T-cell (primary cell): ENCODE data around the gene TLR10. TPM values are rescaled to one million over a fixed set of nuclear protein-coding genes. Genes with fewer than 3 reads are reported as not detected.

Experiments
- ATAC-seq, 4 experiments: fragments of 200-7000 bp in 3 of 4; fragments of 150-1000 bp in 1 of 4; cut with Tn5 transposase; replicated peaks in 1 of 4; 1 replicate in 3 of 4; 2 replicates in 1 of 4; pipeline ENCODE4 v1.10.0; 2021; ENCODE audit warnings: moderate library complexity in 3 of 4, mild to moderate bottlenecking in 2 of 4, moderate number of reproducible peaks in 1 of 4
- CTCF ChIA-PET, 2 donors: fragments of 300-600 bp; sonication (Branson Sonifier 250); formaldehyde crosslinking; loops; one replicate each; lab custom pipeline; 2022; ENCODE audit warnings: antibody characterized with exemption in 2 of 2; lab: Charles Lee
- POLR2A ChIA-PET, 2 donors: fragments of 300-600 bp; sonication (Branson Sonifier 250); formaldehyde crosslinking; loops; one replicate each; lab custom pipeline; 2022; ENCODE audit warnings: antibody characterized with exemption in 2 of 2; lab: Charles Lee
- DNase-seq, 35 experiments: peaks; one replicate each; pipeline versions ENCODE4 v3.0.0 to v3.0.0-alpha.2; 2013 to 2023
- H3K27ac ChIP-seq: one replicate; pipeline ENCODE4 v1.5.1; 2013; ENCODE audit warnings: low read length
- H3K27me3 ChIP-seq, 2 experiments: replicated peaks in 1 of 2; 1 replicate in 1 of 2; 2 replicates in 1 of 2; pipeline versions ENCODE4 v1.6.1 to v1.7.0; 2013; ENCODE audit warnings: low read length in 1 of 2, mixed read lengths in 1 of 2; ENCODE audit not compliant: control insufficient read depth in 2 of 2, insufficient read depth in 2 of 2; ENCODE audit errors: extremely low read depth in 1 of 2
- H3K36me3 ChIP-seq, 2 donors: 1 replicate in 1 of 2; 2 replicates in 1 of 2; pipeline versions ENCODE4 v1.6.1 to v1.7.0; 2013; ENCODE audit warnings: low read length in 1 of 2; ENCODE audit not compliant: control insufficient read depth in 2 of 2, insufficient read depth in 1 of 2; ENCODE audit errors: extremely low read depth in 1 of 2
- H3K4me1 ChIP-seq, 2 experiments: 1 replicate in 1 of 2; 2 replicates in 1 of 2; pipeline versions ENCODE4 v1.6.1 to v1.7.0; 2013; ENCODE audit warnings: low read length in 2 of 2, mixed read lengths in 1 of 2; ENCODE audit not compliant: insufficient read depth in 2 of 2, control insufficient read depth in 1 of 2; ENCODE audit errors: extremely low read depth in 1 of 2
- H3K4me3 ChIP-seq, 2 donors: 1 replicate in 1 of 2; 2 replicates in 1 of 2; pipeline versions ENCODE4 v1.5.1 to v1.7.0; 2013; ENCODE audit warnings: mild to moderate bottlenecking in 2 of 2, low read length in 1 of 2, moderate library complexity in 1 of 2; ENCODE audit not compliant: control insufficient read depth in 1 of 2; ENCODE audit errors: extremely low read depth in 1 of 2
- H3K9me3 ChIP-seq: 2 replicates; pipeline ENCODE4 v1.7.0; 2013
- H3K27ac Mint-ChIP-seq, 2 donors: one replicate each; pipeline ENCODE4 v1.8.0; 2020 to 2021; ENCODE audit warnings: mild to moderate bottlenecking in 2 of 2, mixed read lengths in 2 of 2
- H3K27me3 Mint-ChIP-seq, 2 donors: one replicate each; pipeline ENCODE4 v1.8.0; 2021 to 2022; ENCODE audit warnings: mixed read lengths in 2 of 2
- H3K36me3 Mint-ChIP-seq: one replicate; pipeline ENCODE4 v1.8.0; 2021; ENCODE audit warnings: mixed read lengths
- H3K4me1 Mint-ChIP-seq, 3 donors: one replicate each; pipeline ENCODE4 v1.8.0; 2020 to 2022; ENCODE audit warnings: mixed read lengths in 3 of 3, mild to moderate bottlenecking in 1 of 3
- H3K4me3 Mint-ChIP-seq, 3 donors: one replicate each; pipeline ENCODE4 v1.8.0; 2020 to 2022; ENCODE audit warnings: mild to moderate bottlenecking in 3 of 3, mixed read lengths in 3 of 3, moderate library complexity in 3 of 3
- H3K9me3 Mint-ChIP-seq, 3 donors: one replicate each; pipeline ENCODE4 v1.8.0; 2020 to 2022; ENCODE audit warnings: mixed read lengths in 3 of 3
- WGBS: methylation state at CpG from one replicate; pipeline ENCODE4 v1.1.5; 2013; ENCODE audit warnings: missing lambda C conversion rate; ENCODE audit not compliant: insufficient coverage; 5-methylcytosine and 5-hydroxymethylcytosine counted together
- total RNA-seq, 35 experiments: library from RNA in 6 of 35; stranded (reverse) in 6 of 35; fragments of 120-200 nt in 1 of 35; gene quantifications; one replicate each; pipeline versions ENCODE4 v1.2.1 to v1.2.4 and lab custom pipeline; 2013 to 2026

Gene TLR10
- total RNA-seq, 5 donors from 2014 or later (not counting 1 experiment from before 2014, with no cell fraction given) = 0.47 to 2.6 (median 0.96) TPM

DNA sequence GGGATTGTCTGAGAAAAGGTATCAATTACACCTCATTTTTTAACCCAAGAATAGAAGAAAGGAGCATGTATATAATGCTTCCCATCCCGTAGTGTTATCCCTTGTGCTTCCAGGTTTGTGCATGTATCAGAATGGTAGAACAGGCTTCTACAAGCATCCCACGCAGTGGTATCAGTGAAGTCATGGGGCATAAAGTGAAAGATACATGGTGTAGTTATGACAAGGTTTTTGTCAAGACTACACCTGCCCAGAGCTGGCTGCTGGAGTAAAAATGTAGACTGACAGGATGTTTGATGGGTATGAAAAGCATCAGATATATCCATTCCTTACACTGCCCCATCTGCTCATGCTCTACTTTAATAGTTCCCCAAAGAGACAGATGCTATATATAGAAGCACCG is 12.3 kb upstream of the TLR10 start:
- Mint-ChIP-seq H3K9me3 (peaks cover 11 to 64% (median 45%) of the 10 kb centered on the region in 3 donors), H3K36me3 (peaks cover 74% of the 10 kb centered on the region), H3K4me3 (no peak overlapping the region), H3K27ac (no peak overlapping the region), H3K27me3 (no peaks in the 10 kb centered on the region), H3K4me1 (peaks cover 0 to 8% (median 4%) of the 10 kb centered on the region in 3 donors)
- H3K4me3 ChIP-seq = no peak overlapping the region
- H3K4me1 ChIP-seq = no peaks in the 10 kb centered on the region
- no CpG with 5 or more reads among the region's 3 CpGs for WGBS
- POLR2A ChIA-PET = interaction anchor here (0.6 to 0.7 kb wide), 3 partner anchors 64 to 645 kb away, joined by 5 to 6 read pairs (median 6); no protein-coding TSS in a partner anchor
- H3K9me3 ChIP-seq = peaks cover 10% of the 10 kb centered on the region
- H3K27me3 ChIP-seq = no peaks in the 10 kb centered on the region
- no peak overlapping the region for H3K27ac ChIP-seq
- ATAC-seq (no peak), DNase-seq (no peak)
- CTCF ChIA-PET = interaction anchor here (0.6 to 1.0 kb wide), 5 partner anchors 11 to 545 kb away, joined by 3 to 7 read pairs (median 5); no protein-coding TSS in a partner anchor
- peaks cover 4 to 21% of the 10 kb centered on the region in 2 donors for H3K36me3 ChIP-seq

- Histone ChIP-seq H3K4me1 (no peaks in the 10 kb centered on the region), H3K9me3 (peaks cover 12% of the 10 kb centered on the region), H3K36me3 (peaks cover 0 to 11% of the 10 kb centered on the region in 2 donors), H3K27ac (no peak overlapping the region), H3K4me3 (no peak overlapping the region), H3K27me3 (no peaks in the 10 kb centered on the region)
- Mint-ChIP-seq H3K27ac (no peak overlapping the region), H3K36me3 (peaks cover 67% of the 10 kb centered on the region), H3K27me3 (no peaks in the 10 kb centered on the region), H3K4me1 (peaks cover 0 to 8% (median 4%) of the 10 kb centered on the region in 3 donors), H3K9me3 (peaks cover 8 to 59% (median 39%) of the 10 kb centered on the region in 3 donors), H3K4me3 (no peak overlapping the region)
- no peak for ATAC-seq
- 89% methylated on average over 1 of the region's 2 CpGs for WGBS
- CTCF ChIA-PET = interaction anchor here in 1 of 2 donors (1.0 kb wide), 2 partner anchors 10 to 62 kb away, joined by 3 to 4 read pairs; no protein-coding TSS in a partner anchor
- POLR2A ChIA-PET = no interaction called here
- DNase-seq = no peak
Observed at GRCh38 chr4:38794051-38794450, 11.3 kb upstream of the TLR10 start.

GRCh38 chr4:38791010-38791409 is 8.2 kb upstream of the TLR10 start:
- H3K27me3 ChIP-seq = no peaks in the 10 kb centered on the region
- no peak overlapping the region for H3K27ac ChIP-seq
- ChIA-PET CTCF (interaction anchor here (0.6 to 1.2 kb wide), 3 partner anchors 8 to 450 kb away, joined by 3 to 4 read pairs (median 3); partner anchors contain the start of genes TLR1 (in 1 of the 2) and TLR10 (in 1 of the 2)), POLR2A (no interaction called here)
- DNase-seq (no peak), ATAC-seq (no peak)
- Mint-ChIP-seq H3K4me1 (peaks cover 0 to 8% (median 4%) of the 10 kb centered on the region in 3 donors), H3K27me3 (no peaks in the 10 kb centered on the region), H3K27ac (no peak overlapping the region), H3K4me3 (no peak overlapping the region), H3K36me3 (peaks cover 39% of the 10 kb centered on the region), H3K9me3 (peaks cover 6 to 48% (median 27%) of the 10 kb centered on the region in 3 donors)
- peaks cover 9% of the 10 kb centered on the region for H3K9me3 ChIP-seq
- 70% methylated on average over 2 of the region's 2 CpGs for WGBS
- H3K36me3 ChIP-seq = no peaks in the 10 kb centered on the region
- H3K4me1 ChIP-seq = no peaks in the 10 kb centered on the region
- H3K4me3 ChIP-seq = no peak overlapping the region

DNA sequence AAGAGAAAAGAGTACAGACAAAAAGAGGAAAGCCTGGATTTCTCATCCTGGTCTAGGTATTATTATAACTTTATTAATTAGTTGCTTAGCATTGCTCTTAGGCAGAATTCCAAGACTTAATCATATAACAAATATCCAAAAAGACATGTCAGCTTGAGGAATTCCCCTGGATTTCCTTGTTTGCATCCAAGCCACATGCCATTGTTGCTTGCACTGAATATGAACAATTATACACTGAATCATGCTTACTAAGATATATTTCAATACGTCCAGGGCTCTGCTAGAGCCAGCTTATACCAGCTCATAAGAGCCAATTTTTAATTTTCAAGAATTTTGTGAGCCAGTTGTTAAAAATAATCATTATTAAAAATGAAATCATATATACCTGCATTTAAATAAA is 5.5 kb upstream of the TLR10 start:
- WGBS = no CpG with 5 or more reads among the region's 1 CpG
- no peak overlapping the region for H3K27ac Mint-ChIP-seq
- H3K4me3 ChIP-seq = no peak overlapping the region
- no peaks in the 10 kb centered on the region for H3K4me1 ChIP-seq
- H3K27me3 ChIP-seq = no peaks in the 10 kb centered on the region
- POLR2A ChIA-PET = no interaction called here
- H3K4me1 Mint-ChIP-seq = peaks cover 0 to 8% (median 4%) of the 10 kb centered on the region in 3 donors
- ATAC-seq (no peak), DNase-seq (no peak)
- no peak overlapping the region for H3K4me3 Mint-ChIP-seq
- H3K27ac ChIP-seq = no peak overlapping the region
- H3K27me3 Mint-ChIP-seq = no peaks in the 10 kb centered on the region
- peaks cover 4% of the 10 kb centered on the region for H3K9me3 ChIP-seq
- CTCF ChIA-PET = interaction anchor here (0.6 to 0.8 kb wide), 2 partner anchors 60 to 122 kb away, joined by 3 to 4 read pairs; no protein-coding TSS in a partner anchor
- peaks cover 6 to 26% (median 13%) of the 10 kb centered on the region in 3 donors for H3K9me3 Mint-ChIP-seq
- no peaks in the 10 kb centered on the region for H3K36me3 ChIP-seq
- H3K36me3 Mint-ChIP-seq = peaks cover 17% of the 10 kb centered on the region

DNA sequence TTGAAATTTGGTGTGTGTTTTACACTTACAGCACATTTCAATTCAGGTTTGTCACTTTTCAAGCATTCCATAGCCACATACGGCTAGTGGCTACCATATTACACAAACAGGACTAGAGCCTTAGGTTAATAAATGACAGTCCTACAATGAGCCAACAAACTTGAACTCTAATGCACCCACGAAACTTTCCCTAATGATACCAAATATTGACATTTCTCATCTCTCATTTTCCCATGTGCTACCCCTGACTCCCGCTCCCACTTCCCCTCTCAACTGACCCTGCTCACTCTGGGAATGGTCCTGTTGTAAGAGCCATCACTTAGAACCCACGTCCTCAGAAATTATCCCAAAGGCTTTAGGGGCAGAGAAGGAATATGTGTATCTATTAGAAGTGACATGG is 4.9 kb upstream of the TLR10 start:
- CTCF ChIA-PET = no interaction called here
- 88% methylated on average over 2 of the region's 4 CpGs for WGBS
- Histone ChIP-seq H3K9me3 (peaks cover 4% of the 10 kb centered on the region), H3K36me3 (no peaks in the 10 kb centered on the region), H3K4me1 (peaks cover 0 to 1% of the 10 kb centered on the region in 2 experiments), H3K4me3 (no peak overlapping the region), H3K27ac (no peak overlapping the region), H3K27me3 (no peaks in the 10 kb centered on the region)
- no peaks in the 10 kb centered on the region for H3K27me3 Mint-ChIP-seq
- H3K4me1 Mint-ChIP-seq = peaks cover 3 to 10% (median 6%) of the 10 kb centered on the region in 3 donors
- no peak overlapping the region for H3K27ac Mint-ChIP-seq
- ATAC-seq (no peak), DNase-seq (no peak)
- POLR2A ChIA-PET = no interaction called here
- peaks cover 6 to 24% (median 13%) of the 10 kb centered on the region in 3 donors for H3K9me3 Mint-ChIP-seq
- no peak overlapping the region for H3K4me3 Mint-ChIP-seq
- H3K36me3 Mint-ChIP-seq = peaks cover 17% of the 10 kb centered on the region

GRCh38 chr4:38785901-38786402 is 3.2 kb upstream of the TLR10 start:
- Mint-ChIP-seq H3K27me3 (no peaks in the 10 kb centered on the region), H3K4me1 (peaks cover 5 to 8% (median 5%) of the 10 kb centered on the region in 3 donors), H3K4me3 (no peak overlapping the region), H3K36me3 (peaks cover 9% of the 10 kb centered on the region), H3K27ac (no peak overlapping the region), H3K9me3 (peaks cover 5 to 14% (median 6%) of the 10 kb centered on the region in 3 donors)
- Histone ChIP-seq H3K4me3 (no peak overlapping the region), H3K4me1 (peaks cover 0 to 2% of the 10 kb centered on the region in 2 experiments), H3K36me3 (no peaks in the 10 kb centered on the region), H3K27ac (no peak overlapping the region), H3K27me3 (no peaks in the 10 kb centered on the region), H3K9me3 (peaks cover 4% of the 10 kb centered on the region)
- CTCF ChIA-PET = interaction anchor here (0.6 to 6.3 kb wide), 4 partner anchors 18 to 1009 kb away, joined by 3 to 43 read pairs (median 6); partner anchors contain the start of gene TLR1 (in 1 of the 2)
- ATAC-seq = no peak
- POLR2A ChIA-PET = no interaction called here
- 40% methylated on average over 1 of the region's 8 CpGs for WGBS
- peak in 1 of 35 experiments; percentile 13 for DNase-seq
